Liver (tissue), 9 donors: Measurements from ENCODE around the gene MAN2B2. TPM values are rescaled to one million over a fixed set of nuclear protein-coding genes. Genes with fewer than 3 reads are reported as not detected.

ENCODE experiments used
- DNase-seq: peaks from one replicate; pipeline ENCODE4 v3.0.0-alpha.2; 2017; ENCODE audit warnings: low spot score
- H3K27ac ChIP-seq, 2 donors: one replicate each; pipeline ENCODE4 v1.7.0; 2013; ENCODE audit warnings: inconsistent platforms in 2 of 2, low read length in 2 of 2, control low read depth in 1 of 2, low read depth in 1 of 2, mild to moderate bottlenecking in 1 of 2
- H3K27me3 ChIP-seq, 4 donors: one replicate each; pipeline versions ENCODE4 v1.6.1 to v1.7.0; 2013; ENCODE audit warnings: low read length in 3 of 4, inconsistent platforms in 1 of 4, mild to moderate bottlenecking in 1 of 4, moderate library complexity in 1 of 4; ENCODE audit not compliant: control insufficient read depth in 4 of 4, insufficient read depth in 4 of 4
- H3K36me3 ChIP-seq, 4 donors: one replicate each; pipeline versions ENCODE4 v1.6.1 to v1.7.0; 2013; ENCODE audit warnings: low read length in 3 of 4, mild to moderate bottlenecking in 3 of 4, low read depth in 1 of 4, moderate library complexity in 1 of 4; ENCODE audit not compliant: control insufficient read depth in 4 of 4, insufficient read depth in 3 of 4
- H3K4me1 ChIP-seq, 4 donors: one replicate each; pipeline versions ENCODE4 v1.6.1 to v1.7.0; 2013; ENCODE audit warnings: low read length in 3 of 4, mild to moderate bottlenecking in 3 of 4, moderate library complexity in 1 of 4; ENCODE audit not compliant: control insufficient read depth in 4 of 4, insufficient read depth in 4 of 4
- H3K4me3 ChIP-seq, 3 donors: one replicate each; pipeline versions ENCODE4 v1.6.1 to v1.7.0; 2013; ENCODE audit warnings: low read length in 3 of 3, control low read depth in 1 of 3, low read depth in 1 of 3, mild to moderate bottlenecking in 1 of 3
- H3K9ac ChIP-seq, 2 donors: one replicate each; pipeline ENCODE4 v1.7.0; 2013; ENCODE audit warnings: low read length in 2 of 2, mild to moderate bottlenecking in 2 of 2, moderate library complexity in 2 of 2, control low read depth in 1 of 2, low read depth in 1 of 2
- H3K9me3 ChIP-seq, 4 donors: one replicate each; pipeline versions ENCODE4 v1.6.1 to v1.7.0; 2013; ENCODE audit warnings: low read length in 3 of 4; ENCODE audit not compliant: control insufficient read depth in 4 of 4
- EGR1 ChIP-seq, 2 donors: IDR thresholded peaks; 2 replicates each; pipeline ENCODE4 v1.6.1; 2016 to 2018; ENCODE audit warnings: antibody characterized with exemption in 2 of 2, low read depth in 2 of 2
- FOXA1 ChIP-seq: IDR thresholded peaks from 2 replicates; pipeline ENCODE4 v1.6.1; 2016; ENCODE audit warnings: antibody characterized with exemption
- FOXA2 ChIP-seq: IDR thresholded peaks from 2 replicates; pipeline ENCODE4 v1.6.1; 2016; ENCODE audit warnings: antibody characterized with exemption
- GABPA ChIP-seq, 2 donors: IDR thresholded peaks in 1 of 2; conservative IDR thresholded peaks in 1 of 2; 2 replicates each; pipeline ENCODE4 v1.6.1; 2016; ENCODE audit warnings: antibody characterized with exemption in 2 of 2, mild to moderate bottlenecking in 1 of 2, moderate library complexity in 1 of 2
- HNF4G ChIP-seq: IDR thresholded peaks from 2 replicates; pipeline ENCODE4 v1.6.1; 2016; ENCODE audit warnings: antibody characterized with exemption
- JUND ChIP-seq, 2 donors: IDR thresholded peaks; 2 replicates each; pipeline ENCODE4 v1.6.1; 2016; ENCODE audit warnings: antibody characterized with exemption in 2 of 2
- NR2F2 ChIP-seq: IDR thresholded peaks from 2 replicates; pipeline ENCODE4 v1.6.1; 2016; ENCODE audit warnings: antibody characterized with exemption
- RAD21 ChIP-seq, 2 donors: IDR thresholded peaks; 2 replicates each; pipeline ENCODE4 v1.6.1; 2016; ENCODE audit warnings: antibody characterized with exemption in 2 of 2, mild to moderate bottlenecking in 2 of 2
- RXRA ChIP-seq, 2 donors: IDR thresholded peaks; 2 replicates each; pipeline ENCODE4 v1.6.1; 2017 to 2018; ENCODE audit warnings: antibody characterized with exemption in 2 of 2, mild to moderate bottlenecking in 1 of 2
- SP1 ChIP-seq: IDR thresholded peaks from 2 replicates; pipeline ENCODE4 v1.6.1; 2018; ENCODE audit warnings: antibody characterized with exemption, mild to moderate bottlenecking
- YY1 ChIP-seq: IDR thresholded peaks from 2 replicates; pipeline ENCODE4 v1.6.1; 2016; ENCODE audit warnings: antibody characterized with exemption, mild to moderate bottlenecking
- WGBS: extraction: QIAGEN DNeasy Blood & Tissue Kit; methylation state at CpG from one replicate; pipeline ENCODE4 v1.1.7; 2013; 5-methylcytosine and 5-hydroxymethylcytosine counted together
- polyA plus RNA-seq, 2 donors: library from polyadenylated mRNA; stranded (reverse) in 1 of 2; unstranded in 1 of 2; fragments of 200-250 nt in 1 of 2; fragments of >200 nt in 1 of 2; fragmentation: Nextera tagmentation in 1 of 2; extraction: Ambion mirVana in 1 of 2; gene quantifications; one replicate each; pipeline versions ENCODE4 v1.2.1 to v1.2.3, GENCODE V29; 2013 to 2015
- total RNA-seq, 2 donors: library from RNA; depleted of rRNA; stranded (reverse); fragments of >200 nt; gene quantifications; one replicate each; pipeline ENCODE4 v1.2.3, GENCODE V29; 2014
- TF ChIP-seq, protein P1 (sequence below): fragments of 150-350 bp; IDR thresholded peaks from 2 replicates; pipeline ENCODE4 v1.5.1; 2017; ENCODE audit warnings: improper control_type of control experiment, low read depth, low read length; ENCODE audit not compliant: missing input control
- TF ChIP-seq, protein P2 (sequence below): IDR thresholded peaks from 2 replicates; pipeline ENCODE4 v1.6.1; 2016; ENCODE audit warnings: antibody characterized with exemption
- TF ChIP-seq, protein P3 (sequence below): IDR thresholded peaks from 2 replicates; pipeline ENCODE4 v1.6.1; 2016; ENCODE audit warnings: antibody characterized with exemption, mild to moderate bottlenecking
- TF ChIP-seq, protein P4 (sequence below): IDR thresholded peaks from 2 replicates; pipeline ENCODE4 v1.6.1; 2016; ENCODE audit warnings: antibody characterized with exemption
- donor health status: healthy.
- donor health status: healthy.
- donor health status: healthy.
- donor health status: healthy.
- donor health status: healthy.

The MAN2B2 gene
- total and polyA plus RNA-seq, 4 donors = 14.7 to 29.7 (median 22.5) TPM

DNA sequence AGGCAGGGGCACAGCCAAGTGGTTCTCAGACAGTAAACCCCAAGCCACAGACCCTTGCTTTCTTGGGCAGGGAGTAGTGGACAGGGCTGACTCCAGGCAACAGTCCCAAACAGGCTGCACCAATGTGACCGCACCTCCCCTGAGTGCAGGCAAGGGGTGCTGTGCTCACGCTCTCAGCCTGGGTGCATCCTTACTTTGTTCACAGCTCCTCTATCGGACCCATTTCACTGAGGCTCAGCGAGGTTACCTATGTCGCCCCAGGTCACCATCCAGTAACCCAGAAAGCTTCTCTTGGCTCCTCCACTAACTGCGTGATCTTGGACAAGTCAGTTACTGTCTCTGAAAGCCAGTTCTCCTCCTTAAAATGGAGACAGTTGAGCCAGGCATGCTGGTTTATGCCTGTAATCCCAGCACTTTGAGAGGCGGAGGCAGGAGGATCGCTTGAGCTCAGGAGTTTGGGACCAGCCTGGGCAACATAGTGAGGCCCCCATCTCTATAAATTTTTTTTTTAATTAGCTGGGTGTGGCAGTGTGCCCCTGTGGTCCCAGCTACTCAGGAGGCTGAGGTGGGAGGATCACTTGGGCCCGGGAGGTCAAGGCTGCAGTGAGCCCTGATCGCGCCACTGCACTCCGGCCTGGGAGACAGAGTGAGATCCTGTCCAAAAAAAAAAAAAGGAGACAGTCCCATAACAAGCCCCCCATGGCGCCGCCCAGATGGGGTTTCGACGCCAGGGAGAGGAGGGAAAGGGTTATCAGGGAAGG lies 823 bp upstream of the MAN2B2 start:
- WGBS = 48% methylated on average over 16 of the region's 16 CpGs
- Histone ChIP-seq H3K27ac (peak overlapping the region; percentile 22 to 52), H3K9me3 (peaks cover 0 to 3% (median under 1%) of the 10 kb centered on the region in 4 donors), H3K4me3 (peak overlapping the region; percentile 61 to 85 (median 67)), H3K27me3 (no peaks in the 10 kb centered on the region), H3K36me3 (peaks cover 0 to 8% (median 7%) of the 10 kb centered on the region in 4 donors), H3K4me1 (peaks cover 18 to 35% (median 26%) of the 10 kb centered on the region in 4 donors), H3K9ac (peak overlapping the region in 1 of 2 donors; percentile 56)
- no peak for TF ChIP-seq FOXA2
- TF ChIP-seq, protein P1, sequence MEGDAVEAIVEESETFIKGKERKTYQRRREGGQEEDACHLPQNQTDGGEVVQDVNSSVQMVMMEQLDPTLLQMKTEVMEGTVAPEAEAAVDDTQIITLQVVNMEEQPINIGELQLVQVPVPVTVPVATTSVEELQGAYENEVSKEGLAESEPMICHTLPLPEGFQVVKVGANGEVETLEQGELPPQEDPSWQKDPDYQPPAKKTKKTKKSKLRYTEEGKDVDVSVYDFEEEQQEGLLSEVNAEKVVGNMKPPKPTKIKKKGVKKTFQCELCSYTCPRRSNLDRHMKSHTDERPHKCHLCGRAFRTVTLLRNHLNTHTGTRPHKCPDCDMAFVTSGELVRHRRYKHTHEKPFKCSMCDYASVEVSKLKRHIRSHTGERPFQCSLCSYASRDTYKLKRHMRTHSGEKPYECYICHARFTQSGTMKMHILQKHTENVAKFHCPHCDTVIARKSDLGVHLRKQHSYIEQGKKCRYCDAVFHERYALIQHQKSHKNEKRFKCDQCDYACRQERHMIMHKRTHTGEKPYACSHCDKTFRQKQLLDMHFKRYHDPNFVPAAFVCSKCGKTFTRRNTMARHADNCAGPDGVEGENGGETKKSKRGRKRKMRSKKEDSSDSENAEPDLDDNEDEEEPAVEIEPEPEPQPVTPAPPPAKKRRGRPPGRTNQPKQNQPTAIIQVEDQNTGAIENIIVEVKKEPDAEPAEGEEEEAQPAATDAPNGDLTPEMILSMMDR = no peak
- TF ChIP-seq JUND (IDR thresholded peaks at IDR 0.05) = no peak
- TF ChIP-seq, protein P2, sequence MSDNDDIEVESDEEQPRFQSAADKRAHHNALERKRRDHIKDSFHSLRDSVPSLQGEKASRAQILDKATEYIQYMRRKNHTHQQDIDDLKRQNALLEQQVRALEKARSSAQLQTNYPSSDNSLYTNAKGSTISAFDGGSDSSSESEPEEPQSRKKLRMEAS = no peak
- TF ChIP-seq HNF4G = no peak
- no peak for TF ChIP-seq RAD21 (IDR thresholded peaks at IDR 0.05)
- no peak for TF ChIP-seq NR2F2
- TF ChIP-seq EGR1 (IDR thresholded peaks at IDR 0.05; ENCODE audit: low read depth in 2 of 2) = no peak
- TF ChIP-seq, protein P3, sequence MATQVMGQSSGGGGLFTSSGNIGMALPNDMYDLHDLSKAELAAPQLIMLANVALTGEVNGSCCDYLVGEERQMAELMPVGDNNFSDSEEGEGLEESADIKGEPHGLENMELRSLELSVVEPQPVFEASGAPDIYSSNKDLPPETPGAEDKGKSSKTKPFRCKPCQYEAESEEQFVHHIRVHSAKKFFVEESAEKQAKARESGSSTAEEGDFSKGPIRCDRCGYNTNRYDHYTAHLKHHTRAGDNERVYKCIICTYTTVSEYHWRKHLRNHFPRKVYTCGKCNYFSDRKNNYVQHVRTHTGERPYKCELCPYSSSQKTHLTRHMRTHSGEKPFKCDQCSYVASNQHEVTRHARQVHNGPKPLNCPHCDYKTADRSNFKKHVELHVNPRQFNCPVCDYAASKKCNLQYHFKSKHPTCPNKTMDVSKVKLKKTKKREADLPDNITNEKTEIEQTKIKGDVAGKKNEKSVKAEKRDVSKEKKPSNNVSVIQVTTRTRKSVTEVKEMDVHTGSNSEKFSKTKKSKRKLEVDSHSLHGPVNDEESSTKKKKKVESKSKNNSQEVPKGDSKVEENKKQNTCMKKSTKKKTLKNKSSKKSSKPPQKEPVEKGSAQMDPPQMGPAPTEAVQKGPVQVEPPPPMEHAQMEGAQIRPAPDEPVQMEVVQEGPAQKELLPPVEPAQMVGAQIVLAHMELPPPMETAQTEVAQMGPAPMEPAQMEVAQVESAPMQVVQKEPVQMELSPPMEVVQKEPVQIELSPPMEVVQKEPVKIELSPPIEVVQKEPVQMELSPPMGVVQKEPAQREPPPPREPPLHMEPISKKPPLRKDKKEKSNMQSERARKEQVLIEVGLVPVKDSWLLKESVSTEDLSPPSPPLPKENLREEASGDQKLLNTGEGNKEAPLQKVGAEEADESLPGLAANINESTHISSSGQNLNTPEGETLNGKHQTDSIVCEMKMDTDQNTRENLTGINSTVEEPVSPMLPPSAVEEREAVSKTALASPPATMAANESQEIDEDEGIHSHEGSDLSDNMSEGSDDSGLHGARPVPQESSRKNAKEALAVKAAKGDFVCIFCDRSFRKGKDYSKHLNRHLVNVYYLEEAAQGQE = no peak
- no peak for TF ChIP-seq YY1
- no peak for TF ChIP-seq SP1
- no peak for TF ChIP-seq GABPA (IDR thresholded peaks at IDR 0.05 in 1 of 2, conservative IDR thresholded peaks at IDR 0.05 in 1 of 2)
- no peak for DNase-seq

DNA sequence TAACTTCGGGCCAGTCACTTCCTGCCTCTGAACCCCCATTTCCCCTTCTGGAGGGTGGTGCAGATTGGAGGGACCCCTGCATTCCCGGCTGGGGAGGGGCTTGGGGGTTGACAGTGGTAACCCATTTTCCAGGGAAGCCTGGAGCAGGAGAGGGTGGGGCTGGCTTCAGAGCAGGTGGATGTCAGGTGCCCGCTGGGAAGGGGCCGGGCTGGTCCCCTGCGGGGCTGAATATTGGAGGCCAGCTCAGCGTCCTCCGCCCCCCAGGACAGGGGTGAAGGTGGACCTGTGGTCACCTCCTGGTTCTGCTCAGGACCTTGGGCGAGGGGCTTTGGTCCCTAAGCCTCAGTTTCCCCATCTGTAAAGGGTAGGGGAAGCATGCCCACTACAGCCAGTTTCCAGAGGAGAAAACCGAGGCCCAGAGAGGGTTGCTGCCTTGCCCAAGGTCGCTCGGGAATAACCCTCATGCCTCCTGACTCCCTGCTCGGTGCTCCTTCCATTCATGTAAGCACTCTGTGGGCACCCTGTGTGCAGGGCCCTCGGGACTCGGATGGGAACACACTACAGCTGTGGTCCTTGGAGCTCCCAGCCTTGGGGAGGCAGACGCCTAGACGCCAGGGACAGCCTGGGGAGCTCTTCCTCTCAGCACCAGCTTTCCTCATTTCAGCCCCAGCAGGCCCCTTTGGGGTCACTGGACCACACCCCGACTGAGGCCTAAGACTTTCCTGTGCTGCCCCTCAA lies 683 bp downstream of the MAN2B2 start:
- Histone ChIP-seq H3K4me3 (peak overlapping the region; percentile 74 to 92 (median 85)), H3K9me3 (peaks cover 0 to 3% (median under 1%) of the 10 kb centered on the region in 4 donors), H3K27ac (peak overlapping the region in 1 of 2 donors; percentile 53), H3K36me3 (peaks cover 11 to 17% (median 14%) of the 10 kb centered on the region in 4 donors), H3K9ac (peak overlapping the region in 1 of 2 donors; percentile 52), H3K27me3 (no peaks in the 10 kb centered on the region), H3K4me1 (peaks cover 18 to 35% (median 26%) of the 10 kb centered on the region in 4 donors)
- no peak for TF ChIP-seq RXRA (IDR thresholded peaks at IDR 0.05)
- TF ChIP-seq RAD21 (IDR thresholded peaks at IDR 0.05) = no peak
- TF ChIP-seq HNF4G = no peak
- TF ChIP-seq, protein P4, sequence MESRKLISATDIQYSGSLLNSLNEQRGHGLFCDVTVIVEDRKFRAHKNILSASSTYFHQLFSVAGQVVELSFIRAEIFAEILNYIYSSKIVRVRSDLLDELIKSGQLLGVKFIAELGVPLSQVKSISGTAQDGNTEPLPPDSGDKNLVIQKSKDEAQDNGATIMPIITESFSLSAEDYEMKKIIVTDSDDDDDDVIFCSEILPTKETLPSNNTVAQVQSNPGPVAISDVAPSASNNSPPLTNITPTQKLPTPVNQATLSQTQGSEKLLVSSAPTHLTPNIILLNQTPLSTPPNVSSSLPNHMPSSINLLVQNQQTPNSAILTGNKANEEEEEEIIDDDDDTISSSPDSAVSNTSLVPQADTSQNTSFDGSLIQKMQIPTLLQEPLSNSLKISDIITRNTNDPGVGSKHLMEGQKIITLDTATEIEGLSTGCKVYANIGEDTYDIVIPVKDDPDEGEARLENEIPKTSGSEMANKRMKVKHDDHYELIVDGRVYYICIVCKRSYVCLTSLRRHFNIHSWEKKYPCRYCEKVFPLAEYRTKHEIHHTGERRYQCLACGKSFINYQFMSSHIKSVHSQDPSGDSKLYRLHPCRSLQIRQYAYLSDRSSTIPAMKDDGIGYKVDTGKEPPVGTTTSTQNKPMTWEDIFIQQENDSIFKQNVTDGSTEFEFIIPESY = no peak
- no peak for TF ChIP-seq FOXA1
- TF ChIP-seq NR2F2 = no peak
- 65% methylated on average over 17 of the region's 17 CpGs for WGBS
- no peak for DNase-seq
